ENCODE measurements around the gene A4GALT.

DNA sequence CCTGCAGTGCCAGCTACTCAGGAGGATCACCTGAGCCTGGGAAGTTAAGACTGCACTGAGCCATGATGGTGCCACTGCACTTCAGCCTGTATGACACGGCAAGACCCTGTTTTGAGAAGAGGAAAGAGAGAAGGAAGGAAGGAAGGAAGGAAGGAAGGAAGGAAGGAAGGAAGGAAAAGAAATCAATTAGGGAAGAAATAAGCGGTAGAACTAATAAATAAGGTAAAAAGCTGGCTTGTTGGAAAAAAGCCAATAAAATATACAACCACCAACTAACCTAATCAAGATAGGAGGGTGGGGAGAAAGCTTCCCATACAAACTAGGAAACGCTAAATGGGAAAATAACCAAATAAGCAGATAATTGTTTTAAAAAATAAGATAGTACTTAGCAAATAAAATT, 12.3 kb downstream of the A4GALT start:
- TF ChIP-seq, protein P1, sequence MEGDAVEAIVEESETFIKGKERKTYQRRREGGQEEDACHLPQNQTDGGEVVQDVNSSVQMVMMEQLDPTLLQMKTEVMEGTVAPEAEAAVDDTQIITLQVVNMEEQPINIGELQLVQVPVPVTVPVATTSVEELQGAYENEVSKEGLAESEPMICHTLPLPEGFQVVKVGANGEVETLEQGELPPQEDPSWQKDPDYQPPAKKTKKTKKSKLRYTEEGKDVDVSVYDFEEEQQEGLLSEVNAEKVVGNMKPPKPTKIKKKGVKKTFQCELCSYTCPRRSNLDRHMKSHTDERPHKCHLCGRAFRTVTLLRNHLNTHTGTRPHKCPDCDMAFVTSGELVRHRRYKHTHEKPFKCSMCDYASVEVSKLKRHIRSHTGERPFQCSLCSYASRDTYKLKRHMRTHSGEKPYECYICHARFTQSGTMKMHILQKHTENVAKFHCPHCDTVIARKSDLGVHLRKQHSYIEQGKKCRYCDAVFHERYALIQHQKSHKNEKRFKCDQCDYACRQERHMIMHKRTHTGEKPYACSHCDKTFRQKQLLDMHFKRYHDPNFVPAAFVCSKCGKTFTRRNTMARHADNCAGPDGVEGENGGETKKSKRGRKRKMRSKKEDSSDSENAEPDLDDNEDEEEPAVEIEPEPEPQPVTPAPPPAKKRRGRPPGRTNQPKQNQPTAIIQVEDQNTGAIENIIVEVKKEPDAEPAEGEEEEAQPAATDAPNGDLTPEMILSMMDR (IDR thresholded peaks at IDR 0.05 in 4 of 5, conservative IDR thresholded peaks at IDR 0.05 in 1 of 5): no peak
- no peak for TF ChIP-seq POLR2A (IDR thresholded peaks at IDR 0.05)

All from gastrocnemius medialis (tissue), 4 donors.